ENCODE results near the gene F11R.
"Not testable (repeated sequence)": the region's sequence is repeated elsewhere in the genome, so short reads cannot be mapped to it uniquely, and the experiment has no call there.

Gene F11R

DNA sequence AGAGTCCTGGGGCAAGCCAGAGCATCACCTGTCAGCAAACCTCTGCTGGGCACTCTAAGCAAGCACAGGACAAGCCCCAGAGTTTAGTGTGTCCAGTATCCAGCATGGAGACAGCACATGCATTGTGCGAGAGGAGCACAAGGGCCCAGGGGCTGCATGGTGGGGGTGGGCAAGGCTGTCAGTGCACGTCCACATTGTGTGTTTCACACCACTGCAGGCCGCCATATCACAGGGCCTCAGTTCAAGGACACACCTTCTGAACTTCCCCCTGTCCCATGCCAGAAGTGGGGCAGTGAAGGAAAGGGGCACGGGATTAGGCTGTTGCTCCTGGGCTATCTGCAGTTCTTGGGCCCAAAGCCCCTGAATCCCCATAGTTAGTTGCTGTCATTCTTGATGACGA, 18.6 kb upstream of the F11R start:
- DNase-seq: no peak

DNA sequence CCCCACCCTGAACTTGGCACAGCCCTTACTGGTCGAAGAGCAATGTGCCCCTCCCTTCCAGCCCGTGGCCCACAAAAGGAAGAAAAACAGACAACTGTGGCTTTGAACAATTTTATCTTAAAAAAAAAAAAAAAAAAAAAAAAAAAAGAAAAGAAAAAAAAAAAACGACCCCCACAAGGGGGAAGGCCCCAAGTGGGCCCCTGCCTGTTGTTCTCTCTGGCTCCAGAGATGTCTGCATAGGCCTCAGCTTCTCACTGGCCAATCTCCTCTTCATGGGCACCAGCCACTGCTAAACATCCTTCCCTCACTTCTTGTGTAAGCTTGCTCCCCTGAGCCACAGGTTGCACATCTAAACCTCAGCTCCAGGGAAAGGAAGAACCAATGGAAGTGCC, 18.2 kb upstream of the F11R start:
- DNase-seq: no peak

DNA sequence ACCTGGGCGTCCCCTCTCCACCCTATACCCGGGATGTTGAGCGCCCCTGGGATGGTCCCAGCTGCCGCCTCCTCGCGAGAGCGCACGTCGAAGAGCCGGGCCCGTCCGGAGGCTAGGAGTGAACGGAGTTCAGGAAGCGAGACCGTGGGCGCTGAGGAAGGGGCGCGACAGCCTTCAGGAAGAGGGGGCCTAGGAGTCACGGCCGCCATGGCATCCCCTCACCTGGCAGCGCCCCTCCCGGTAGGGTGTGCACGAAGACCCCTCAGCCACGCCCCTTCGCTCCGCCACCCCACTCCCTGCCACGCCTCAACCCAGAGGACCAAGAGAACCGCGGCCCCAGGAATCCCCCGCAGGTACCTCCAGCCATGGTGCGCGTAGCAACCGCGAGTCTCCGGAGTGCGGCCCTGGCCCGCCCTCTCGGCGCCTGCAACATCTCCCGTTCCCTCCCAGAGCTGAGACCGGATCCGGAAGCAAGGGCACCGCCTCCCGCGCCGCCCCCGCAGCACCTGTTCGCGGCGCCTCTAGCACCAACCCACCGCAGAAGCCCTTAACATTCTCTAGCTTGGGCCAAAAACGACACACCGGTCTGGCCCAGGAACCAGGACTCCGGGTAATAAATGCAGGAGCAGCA, 17.7 kb upstream of the F11R start, which contains the start of gene TSTD1:
TSTD1 (minus strand) TSS at position 442 of the 631 bp plus-strand sequence; CDS start at position 367, 75 bp downstream.
- DNase-seq: peak; percentile 90

DNA sequence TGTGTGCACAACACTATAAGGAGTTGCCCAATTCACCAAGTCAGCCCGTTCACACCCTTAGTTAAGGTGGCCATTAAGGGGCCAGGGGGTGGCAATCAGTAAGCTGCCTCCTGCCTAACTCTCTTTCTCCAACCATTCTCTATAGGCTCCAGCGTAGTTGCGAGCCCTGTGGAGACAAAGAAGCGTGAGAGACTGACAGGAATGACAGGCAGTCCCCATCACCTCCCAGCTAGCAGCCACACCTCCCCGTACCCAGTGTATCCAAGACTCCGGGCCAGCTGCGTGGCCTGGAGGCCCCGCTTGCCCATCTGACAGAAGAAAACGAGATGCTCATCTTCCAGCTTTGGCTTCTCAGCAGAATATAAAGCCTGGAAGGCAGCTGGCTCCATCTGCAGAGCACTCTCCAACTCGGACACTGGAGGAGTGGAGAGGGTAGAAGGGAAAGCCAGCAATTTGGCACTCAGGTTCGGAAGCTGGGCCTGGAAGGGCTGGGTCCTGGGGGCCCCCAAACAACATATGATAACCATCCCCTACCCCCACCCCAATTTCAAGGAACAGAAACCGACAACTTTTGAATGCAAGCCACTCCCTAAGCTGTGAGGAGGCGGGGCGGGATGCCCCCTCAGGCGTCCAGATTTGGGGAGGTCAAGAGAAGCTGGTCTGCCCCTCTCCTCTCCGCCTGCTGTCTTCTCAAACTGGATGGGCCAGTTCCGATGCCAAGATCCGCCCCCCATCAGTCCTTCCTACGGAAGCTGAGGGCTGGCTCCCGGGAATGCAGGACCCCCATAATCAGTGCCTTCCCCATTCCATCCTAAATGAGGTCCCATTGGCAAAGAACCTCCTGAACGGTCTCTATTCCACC, 16.9 kb upstream of the F11R start:
- DNase-seq: no peak

DNA sequence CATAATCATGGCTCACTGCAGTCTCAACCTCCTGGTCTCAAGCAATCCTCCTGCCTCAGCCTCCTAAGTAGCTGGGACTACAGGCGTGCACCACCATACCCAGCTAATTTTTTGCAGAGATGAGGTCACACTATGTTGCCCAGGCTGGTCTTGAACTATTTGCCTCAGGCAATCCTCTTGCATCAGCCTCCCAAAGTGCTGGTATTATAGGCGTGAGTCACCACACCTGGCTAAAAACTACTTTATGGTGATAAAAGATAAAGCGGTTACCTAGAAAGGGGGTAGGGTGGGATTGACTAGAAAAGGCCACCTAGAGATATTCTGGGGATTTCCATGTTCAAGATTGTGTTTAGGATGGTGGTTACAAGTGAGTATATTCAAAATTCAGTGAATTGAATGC, 12.8 kb upstream of the F11R start:
- DNase-seq: no peak

DNA sequence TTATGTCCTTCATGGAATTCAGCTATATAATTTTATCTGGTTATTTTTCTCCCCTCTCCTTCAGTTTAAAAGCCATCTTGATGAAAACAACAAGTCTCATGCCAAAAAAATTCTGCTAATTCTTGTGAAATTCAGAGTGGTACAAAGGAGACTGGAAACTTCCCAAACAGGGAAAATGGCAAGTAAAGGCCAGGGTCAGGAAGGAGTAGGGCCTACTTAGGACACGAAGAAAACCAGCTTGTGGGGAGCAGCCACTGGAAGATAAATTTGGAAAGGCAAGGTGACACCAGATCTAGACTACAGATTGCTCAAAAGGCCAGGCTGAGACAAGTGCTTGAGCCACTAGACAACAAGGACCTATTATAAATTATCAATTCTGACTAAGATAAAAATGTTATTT, 11.5 kb upstream of the F11R start:
- DNase-seq: no peak

DNA sequence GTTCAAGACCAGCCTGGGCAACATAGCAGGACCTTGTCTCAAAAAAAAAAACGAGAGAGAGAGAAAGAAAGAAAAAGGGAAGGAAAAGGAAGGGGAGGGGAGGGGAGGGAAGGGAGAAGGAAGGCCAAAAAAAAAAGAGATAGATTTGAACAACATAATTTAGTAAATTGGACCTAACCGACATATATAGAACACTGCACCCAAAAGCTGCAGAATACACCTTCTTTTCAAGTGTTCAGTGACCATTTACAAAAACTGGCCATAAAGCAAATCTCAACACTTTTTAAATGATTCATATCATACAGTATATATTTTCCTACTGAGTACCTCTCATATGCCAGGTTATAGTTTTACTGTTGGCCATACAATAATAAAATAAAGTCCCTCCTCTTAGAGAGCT, 10.9 kb upstream of the F11R start:
- no peak for DNase-seq

DNA sequence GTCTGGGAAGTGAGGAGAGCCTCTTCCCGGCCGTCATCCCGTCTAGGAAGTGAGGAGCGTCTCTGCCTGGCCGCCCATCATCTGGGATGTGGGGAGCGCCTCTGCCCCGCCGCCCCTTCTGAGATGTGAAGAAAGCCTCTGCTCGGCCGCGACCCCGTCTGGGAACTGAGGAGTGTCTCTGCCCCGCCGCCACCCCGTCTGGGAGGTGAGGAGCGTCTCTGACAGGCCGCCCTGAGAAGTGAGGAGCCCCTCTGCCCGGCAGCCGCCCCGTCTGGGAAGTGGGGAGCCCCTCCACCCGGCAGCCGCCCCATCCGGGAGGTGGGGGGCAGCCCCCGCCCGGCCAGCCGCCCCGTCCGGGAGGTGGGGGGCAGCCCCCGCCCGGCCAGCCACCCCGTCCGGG, 8.5 kb upstream of the F11R start:
- DNase-seq: not testable (repeated sequence)

DNA sequence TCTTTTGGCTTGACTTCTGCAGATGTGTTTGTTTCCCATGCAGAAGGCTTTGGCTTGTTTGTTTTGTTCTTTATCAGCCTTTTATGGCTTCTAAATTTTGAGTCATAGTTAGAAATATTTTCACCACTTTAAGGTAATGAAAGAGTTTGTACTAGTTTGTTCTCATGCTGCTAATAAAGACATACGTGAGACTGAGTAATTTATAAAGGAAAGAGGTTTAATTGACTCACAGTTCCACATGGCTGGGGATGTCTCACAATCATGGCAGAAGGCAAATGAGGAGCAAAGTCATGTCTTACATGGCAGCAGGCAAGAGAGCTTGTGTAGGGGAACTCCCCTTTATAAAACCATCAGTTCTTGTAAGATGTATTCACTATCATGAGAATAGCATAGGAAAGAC, 6.0 kb upstream of the F11R start:
- not testable (repeated sequence) for DNase-seq

DNA sequence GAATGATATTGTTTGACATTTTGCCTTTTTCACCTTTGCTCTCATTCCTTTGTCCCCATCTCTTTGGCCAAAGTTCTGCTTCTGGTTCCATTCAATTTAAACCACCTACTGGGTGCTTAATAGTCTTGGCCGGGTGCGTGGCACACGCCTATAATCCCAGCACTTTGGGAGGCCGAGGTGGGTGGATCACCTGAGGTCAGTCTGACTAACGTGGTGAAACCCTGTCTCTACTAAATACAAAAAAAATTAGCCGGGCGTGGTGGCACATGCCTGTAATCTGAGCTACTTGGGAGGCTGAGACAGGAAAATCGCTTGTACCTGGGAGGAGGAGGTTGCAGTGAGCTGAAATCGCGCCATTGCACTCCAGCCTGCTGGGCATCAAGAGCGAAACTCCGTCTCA, 1.5 kb upstream of the F11R start:
- not testable (repeated sequence) for DNase-seq

DNA sequence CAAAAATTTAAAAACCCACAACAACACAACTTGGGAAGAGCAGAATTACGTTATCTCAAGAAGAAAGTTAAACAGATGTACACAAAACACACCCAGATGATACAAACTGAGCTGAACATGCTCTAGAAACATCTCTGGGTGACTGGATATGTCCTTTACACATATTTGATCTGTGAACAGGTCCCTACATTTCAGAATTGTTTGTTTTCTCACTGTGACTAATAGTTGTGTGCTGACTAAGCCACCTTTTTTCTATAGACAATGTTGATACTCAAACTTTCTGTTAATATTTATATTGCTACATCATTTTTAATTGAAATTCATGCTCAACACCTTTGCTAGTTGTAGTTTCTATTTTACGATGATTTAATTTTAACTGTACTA, 1.0 kb upstream of the F11R start:
- DNase-seq: no peak

DNA sequence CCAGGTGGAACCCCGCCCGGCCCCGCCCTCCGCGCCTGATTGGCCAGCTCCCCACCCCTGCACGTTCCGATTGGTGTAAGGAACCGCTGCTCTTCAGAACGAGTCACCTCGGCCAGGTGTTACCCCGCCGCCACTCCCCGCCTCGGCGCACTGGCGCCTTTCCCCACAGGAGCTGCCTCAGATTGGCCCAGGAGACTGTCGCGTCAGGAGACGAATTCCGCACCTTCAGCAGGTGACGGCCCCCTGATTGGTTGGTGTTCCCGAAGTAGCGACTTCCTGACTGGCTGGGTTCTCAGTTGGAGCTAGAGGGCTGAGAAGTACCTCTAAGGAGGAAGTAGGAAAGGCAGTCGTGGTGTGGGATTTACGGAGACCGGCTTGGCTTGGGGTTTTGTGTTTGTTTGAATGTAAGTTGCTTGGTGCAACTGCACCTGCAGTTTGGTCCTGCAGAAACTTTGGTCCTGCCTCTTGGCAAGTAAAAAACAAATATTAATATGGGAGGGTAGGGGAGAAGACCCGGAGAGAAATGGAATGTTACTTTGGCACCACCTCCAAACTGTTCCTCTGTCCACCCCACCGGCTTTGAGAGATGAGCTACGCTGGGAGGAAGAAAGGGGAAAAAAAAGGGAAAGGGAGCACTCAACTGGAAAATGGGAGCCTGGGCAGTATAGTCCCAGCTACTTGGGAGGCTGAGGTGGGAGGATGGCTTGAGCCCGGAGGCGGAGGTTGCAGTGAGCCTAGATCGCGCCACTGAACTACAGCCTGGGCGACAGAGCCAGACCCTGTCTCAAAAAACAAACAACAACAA, 415 bp upstream of the F11R start:
- peak; percentile 96 for DNase-seq

DNA sequence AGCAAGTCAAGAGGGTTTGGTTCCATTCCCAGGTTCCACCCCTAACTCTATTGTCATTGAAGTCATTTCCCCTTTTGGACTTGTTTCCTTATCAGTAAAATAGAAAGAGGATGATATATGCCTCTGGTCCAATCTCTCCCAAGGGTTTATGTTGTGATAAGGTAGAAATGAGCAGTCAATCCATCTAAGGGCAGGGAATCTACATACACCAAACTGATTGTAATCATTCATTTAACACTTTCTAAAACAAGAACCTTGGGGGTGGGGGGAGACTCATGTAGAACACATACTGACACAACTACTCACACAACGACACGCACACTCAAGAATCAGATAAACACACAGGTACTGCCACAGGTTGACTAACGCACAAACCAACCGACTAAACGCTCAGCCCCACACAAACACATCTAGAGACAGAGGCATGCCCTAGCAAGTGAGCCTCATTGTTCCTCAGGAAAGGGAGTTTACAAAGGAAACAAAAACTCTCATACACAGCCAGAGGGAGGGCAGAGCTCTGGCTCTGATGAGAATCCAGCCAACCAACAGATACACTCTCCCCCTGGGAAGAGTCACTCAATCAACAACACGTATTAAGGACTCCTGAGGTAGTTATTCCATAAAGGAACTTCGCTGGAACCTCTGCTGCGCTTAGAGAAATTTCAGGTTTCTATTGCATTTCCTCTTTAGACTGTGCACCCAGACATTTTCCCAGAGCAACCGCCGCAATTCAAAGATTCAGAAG, 1.0 kb downstream of the F11R start:
- DNase-seq: no peak

DNA sequence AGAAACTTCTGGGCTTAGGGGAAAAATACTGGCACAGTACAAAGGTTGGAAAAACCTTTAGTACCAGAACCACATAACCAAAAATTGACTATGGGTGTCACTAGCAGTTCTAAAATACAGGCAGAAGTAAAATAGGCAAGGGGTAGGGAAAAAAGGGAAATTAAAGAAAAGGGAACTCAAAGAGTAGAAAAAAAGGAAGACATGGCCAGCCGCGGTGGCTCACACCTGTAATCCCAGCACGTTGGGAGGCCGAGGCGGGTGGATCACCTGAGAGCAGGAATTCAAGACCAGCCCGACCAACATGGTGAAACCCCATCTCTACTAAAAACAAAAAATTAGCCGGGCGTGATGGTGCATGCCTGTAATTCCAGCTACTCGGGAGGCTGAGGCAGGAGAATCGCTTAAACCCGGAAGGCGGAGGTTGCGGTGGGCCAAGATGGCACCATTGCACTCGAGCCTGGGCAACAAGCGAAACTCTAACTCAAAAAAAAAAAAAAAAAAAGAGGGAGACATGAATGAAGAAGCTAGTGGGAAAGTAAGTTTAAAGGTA, 1.8 kb downstream of the F11R start:
- not testable (repeated sequence) for DNase-seq

DNA sequence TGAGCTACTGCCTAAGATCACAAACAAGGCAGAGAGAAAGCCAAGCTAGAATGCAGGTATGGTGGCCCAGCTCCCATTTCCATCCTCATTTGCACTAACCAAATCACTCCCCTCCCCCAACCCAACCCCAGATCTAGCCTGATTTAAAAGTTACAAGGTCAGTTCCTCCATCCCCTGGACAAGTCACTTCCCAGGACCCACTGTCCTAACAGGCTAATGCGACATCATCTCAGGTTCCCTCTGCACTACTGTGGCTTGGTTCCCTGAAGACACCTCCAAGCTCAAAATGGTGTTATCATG, 2.4 kb downstream of the F11R start:
- DNase-seq: no peak

DNA sequence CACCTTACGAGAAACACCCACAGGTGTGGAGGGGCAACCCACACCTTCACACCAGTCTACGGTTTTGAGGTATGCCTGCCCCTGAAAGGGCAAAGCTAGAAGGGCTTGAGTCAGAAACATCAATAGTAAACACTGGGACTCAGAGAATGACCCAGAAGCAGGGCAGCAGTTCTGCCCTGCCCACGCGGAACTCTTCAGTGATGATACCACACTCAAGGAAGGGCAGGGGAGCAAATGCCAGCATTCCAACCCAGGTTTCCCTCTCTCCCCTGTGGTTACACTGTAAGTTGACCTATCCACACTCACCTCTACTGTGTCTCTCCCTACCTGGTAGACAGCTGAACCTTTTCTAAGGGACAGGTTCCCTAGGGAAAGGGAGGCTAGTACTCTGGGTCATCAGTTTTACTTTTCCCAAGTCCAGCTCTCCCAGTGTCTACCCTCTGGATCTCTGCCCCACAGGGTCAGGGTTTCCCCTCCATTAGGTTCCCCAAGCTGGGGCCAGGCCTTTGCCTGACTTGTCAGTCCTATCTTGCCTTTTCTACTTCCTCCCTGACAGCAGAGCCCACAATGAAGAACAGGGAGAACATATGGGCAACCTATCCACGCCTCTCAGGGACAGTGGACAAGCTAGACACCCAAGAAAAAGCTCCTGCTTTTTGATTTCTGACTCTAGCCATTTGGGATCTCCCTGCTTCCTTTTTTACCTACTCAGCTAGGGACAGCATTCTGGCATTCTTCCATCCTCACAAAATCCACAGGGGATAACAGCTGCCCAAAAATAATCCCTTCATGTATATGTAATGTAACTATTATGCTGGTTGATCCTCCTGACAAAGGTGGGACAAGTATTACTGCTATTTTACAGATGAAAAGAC, 3.0 kb downstream of the F11R start:
- no peak for DNase-seq

DNA sequence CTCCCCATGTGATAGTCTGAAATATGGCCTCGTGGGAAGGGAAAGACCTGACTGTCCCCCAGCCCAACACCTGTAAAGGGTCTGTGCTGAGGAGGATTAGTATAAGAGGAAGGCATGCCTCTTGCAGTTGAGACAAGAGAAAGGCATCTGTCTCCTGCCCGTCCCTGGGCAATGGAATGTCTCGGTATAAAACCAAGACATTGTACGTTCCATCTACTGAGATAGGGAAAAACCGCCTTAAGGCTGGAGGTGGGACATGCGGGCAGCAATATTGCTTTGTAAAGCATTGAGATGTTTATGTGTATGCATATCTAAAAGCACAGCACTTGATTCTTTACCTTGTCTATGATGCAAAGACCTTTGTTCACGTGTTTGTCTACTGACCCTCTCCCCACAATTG, 3.8 kb downstream of the F11R start:
- not testable (repeated sequence) for DNase-seq

DNA sequence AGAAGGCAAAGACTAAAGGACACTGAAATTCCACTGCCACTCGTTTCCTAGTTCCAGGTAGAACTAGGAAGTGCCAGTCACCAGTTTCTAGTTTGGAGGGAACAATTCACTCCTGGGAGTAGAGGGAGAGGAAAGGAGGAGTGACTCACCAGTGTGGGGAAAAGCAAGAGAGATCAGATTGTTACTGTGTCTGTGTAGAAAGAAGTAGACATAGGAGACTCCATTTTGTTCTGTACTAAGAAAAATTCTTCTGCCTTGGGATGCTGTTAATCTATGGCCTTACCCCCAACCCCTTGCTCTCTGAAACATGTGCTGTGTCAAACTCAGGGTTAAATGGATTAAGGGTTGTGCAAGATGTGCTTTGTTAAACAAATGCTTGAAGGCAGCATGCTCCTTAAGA, 4.3 kb downstream of the F11R start:
- DNase-seq: not testable (repeated sequence)

DNA sequence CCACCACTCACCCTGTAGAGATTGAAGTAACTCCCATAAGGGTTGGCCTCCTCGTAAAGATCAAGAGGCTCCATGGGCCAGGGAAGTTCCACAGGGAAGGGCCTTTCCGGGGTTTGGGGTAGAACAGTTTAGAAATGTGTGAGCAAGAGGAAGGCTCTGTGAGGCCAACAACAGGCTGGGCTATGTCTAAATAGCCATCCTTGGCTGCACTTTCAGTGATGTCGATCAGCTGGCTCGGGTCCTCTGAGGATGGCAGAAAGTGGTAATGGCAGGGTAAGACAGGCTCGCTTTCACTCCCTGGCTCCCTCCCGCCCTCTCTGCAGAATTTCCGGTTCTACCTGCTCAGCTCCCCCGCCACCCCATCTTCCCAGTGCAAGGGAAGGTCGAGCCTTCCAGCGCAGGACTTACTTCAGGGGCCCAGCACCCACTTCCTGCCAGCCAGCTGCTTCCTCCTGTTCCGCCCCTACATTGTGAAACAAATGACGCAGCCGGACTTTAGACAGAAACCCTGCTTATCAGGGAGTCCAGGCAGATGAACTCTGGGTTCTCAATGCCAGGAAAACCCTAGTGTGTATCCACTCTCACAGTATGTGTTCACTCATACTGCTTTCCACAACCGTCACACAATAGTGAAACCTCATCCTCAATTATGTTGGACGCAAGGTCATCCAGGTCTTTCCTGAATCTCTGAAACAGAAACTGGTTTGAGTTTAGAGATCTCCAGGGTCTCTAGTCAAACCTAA, 7.3 kb downstream of the F11R start:
- peak; percentile 76 for DNase-seq

DNA sequence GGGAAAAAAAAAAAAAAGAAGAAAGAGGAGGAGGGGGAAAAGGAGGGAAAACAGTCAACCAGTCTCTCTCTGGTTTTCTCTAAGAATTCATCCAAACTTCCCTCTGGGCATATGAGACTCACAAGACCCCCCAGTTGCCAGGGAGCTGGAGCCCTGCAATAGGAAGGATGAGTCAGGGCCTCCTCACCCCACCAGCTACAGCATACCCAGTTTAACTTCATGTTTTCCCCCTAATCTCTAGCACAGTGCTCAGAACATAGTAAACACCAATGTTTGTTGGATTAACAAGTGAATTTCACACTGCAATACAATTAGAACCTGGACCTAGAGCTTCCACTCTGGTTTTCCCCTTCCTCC, 7.8 kb downstream of the F11R start:
- DNase-seq: no peak

DNA sequence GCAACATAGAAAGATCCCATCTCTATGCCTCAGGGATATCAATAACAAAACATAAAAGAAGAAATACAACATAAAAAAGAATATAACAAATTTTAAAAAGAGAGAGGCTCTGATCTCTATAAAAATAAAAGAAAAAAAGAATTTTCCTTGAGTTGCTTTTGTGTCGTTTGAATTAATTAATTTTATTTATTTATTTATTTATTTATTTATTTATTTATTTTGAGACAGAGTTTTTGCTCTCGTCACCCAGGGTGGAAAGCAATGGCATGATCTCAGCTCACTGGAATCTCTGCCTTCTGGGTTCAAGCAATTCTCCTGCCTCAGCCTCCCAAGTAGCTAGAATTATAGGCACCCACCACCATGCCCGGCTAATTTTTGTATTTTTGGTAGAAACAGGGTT, 8.5 kb downstream of the F11R start:
- DNase-seq: no peak

Measured in CD4-positive, alpha-beta T cell treated with Interleukin-10 for 1 hour (primary cell).